GM18520 (cell line): ENCODE measurements around the gene SCUBE3.

Experiments
- ATAC-seq: cut with Tn5 transposase; IDR thresholded peaks from one replicate; pipeline ENCODE4 v1.9.1; 2021; ENCODE audit not compliant: unreplicated experiment

Gene SCUBE3

GRCh38 chr6:35213824-35214756 is at the start of gene SCUBE3:
Gene SCUBE3 (plus strand): TSS chr6:35213956. CDS start chr6:35214419, 463 bp downstream.
- ATAC-seq: no peak

GRCh38 chr6:35164277-35164676 is 49.5 kb upstream of the SCUBE3 start:
- no peak for ATAC-seq

GRCh38 chr6:35164868-35165267 is 48.9 kb upstream of the SCUBE3 start:
- no peak for ATAC-seq

- no peak for ATAC-seq
Observed at GRCh38 chr6:35165630-35166071, 48.1 kb upstream of the SCUBE3 start.

DNA sequence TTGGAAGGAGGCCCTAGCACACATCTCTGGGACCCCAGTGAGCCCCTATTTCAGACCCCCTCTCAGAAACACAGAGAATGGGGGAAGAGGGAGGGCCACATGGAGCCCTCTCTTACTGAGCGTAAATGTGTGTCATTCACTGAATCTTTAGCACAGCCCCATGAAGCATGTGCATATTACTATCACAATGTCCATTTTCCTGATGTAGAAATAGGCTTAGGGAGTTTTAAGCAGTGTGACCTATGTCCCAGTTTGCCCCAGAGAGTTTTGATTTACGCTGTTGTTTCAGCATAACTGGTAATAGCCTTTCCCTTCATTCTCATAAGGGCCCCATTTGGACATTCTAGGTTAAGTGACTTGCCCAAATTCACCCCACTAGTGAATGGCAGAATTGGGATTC is 47.6 kb upstream of the SCUBE3 start:
- no peak for ATAC-seq

DNA sequence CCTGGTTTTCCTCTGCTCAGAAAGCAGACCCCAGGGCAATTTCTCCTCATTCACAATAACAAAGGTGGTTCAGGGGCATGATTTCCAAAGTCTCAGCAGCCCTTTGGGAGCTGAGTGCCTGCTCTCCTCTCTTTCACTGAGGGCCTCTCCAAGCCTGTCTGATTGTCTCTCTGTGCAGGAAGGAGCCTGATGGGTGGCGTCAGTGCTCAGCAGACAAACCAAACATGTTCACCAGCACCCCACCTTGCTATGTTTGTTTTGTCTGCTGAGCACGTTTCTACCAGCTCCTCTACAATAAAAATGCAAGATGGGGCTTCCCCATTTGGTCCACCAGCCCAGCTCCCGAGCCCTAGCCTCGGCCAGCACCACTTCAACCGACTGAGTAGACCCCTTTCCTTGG is 47.2 kb upstream of the SCUBE3 start:
- no peak for ATAC-seq

GRCh38 chr6:35167505-35167904 is 46.3 kb upstream of the SCUBE3 start:
- ATAC-seq: no peak

DNA sequence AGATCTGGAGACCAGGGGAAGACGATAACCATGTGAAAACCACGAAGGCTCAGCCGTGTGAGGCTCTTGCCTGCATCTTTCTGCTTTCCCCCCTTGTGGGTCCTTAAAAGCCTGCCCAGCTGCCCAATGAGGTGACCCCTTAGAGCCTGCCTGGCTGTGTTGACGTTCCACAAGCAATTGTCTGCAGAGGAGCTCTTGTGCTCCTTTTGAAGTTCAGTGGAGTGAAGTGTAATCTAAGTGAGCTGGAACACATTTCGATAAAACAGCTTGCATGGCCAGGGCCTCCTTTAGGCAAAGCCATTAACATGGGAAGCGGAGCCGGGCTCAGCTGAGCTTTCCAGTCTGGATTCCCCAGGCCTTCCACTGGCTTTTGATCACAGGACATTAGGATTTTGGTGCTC is 45.3 kb upstream of the SCUBE3 start:
- ATAC-seq: no peak

DNA sequence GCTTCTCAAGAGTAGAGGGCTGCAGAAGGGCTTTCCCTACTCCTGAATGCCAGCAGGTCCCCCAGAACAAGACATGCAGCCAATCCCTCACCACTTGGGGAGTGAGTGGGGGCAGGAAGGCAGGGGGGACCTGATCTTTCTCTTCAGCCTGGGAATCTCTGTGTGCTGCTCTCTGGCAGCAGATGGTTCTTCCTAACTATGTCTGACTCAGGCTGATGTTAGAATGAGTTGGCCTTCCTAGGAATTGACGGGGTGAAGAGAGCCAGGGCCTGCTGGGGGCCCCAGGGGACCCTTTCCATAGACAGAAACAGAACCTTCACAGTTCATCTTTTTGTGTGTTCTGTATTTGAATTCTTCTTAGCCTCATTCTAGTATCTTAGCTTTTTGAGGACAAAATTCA is 43.6 kb upstream of the SCUBE3 start:
- no peak for ATAC-seq

DNA sequence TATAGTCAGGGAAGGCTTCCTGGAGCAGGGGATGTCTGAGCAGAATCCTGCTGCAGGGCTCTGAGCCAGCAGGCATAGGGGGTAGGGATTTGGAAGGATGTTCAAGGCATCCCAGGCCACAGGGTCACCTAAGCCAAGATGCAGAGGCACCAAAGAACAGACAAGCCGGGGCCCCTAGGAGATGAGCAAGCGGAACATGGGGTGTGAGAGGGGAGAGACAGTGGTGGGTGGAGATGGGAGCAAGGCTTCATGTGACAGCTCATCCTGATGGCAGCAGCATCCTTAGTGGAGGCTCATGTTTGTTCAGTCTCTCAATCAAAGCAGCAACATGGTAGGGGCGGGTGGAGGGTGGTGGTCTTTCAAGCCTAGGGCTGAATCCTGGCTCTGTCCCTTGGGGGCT is 42.9 kb upstream of the SCUBE3 start:
- no peak for ATAC-seq

DNA sequence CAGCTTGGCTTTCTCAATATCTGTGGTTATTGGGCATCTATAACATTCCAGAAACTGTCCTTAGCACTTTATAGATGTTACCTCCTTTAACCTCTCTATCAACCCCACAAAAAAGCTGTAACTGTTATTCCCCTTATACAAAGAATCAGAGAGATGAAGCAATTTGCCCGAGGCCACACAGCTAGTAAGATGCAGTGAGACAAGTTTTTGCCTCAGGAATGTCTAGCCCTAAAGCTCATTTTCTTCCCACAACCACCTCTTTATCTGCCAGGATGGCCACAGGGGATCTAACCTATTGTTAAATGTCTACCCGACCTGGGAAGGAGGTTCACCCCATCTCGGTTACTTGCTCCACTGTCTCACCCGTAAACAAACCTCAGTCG is 40.7 kb upstream of the SCUBE3 start:
- no peak for ATAC-seq

- ATAC-seq: no peak
Observed at GRCh38 chr6:35173427-35174087, 40.2 kb upstream of the SCUBE3 start.

DNA sequence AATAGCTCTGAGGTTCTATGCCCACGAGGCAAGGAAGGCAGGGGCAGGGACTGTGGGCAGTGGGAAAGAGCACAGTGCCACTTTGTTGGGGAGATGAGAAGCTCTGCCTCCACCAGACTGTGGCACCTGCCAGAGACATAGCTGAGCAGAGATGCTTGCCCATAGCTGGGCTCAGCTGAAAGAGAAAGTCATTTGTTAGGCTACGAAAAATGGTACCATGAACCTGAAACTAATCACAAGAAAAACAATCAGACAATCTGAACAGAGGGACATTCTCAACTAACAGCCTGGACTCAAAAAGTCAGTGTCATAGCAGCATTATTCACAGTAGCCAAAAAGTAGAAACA is 39.7 kb upstream of the SCUBE3 start:
- no peak for ATAC-seq

DNA sequence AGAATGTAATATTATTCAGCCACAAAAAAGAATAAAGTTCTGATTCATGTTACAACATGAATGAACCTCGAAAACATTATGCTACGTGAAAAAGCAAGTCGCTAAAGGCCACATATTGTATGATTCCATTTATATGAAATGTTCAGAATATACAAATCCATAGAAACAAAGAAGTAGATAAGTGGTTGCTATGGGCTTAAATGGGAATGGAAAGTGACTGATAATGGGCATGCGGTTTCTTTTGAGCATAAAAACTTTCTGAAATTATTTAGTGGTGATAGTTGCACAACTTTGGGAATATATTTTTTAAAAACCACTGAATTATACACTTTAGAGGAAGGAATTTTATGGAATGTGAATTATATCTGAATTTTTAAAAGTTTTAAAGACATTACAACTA is 39.3 kb upstream of the SCUBE3 start:
- no peak for ATAC-seq

- ATAC-seq: no peak
Observed at GRCh38 chr6:35176301-35177024, 37.3 kb upstream of the SCUBE3 start.

- no peak for ATAC-seq
Observed at GRCh38 chr6:35177157-35177556, 36.6 kb upstream of the SCUBE3 start.

- no peak for ATAC-seq
Observed at GRCh38 chr6:35177596-35177995, 36.2 kb upstream of the SCUBE3 start.

GRCh38 chr6:35178012-35178411 is 35.7 kb upstream of the SCUBE3 start:
- no peak for ATAC-seq

GRCh38 chr6:35178932-35179832 is 34.6 kb upstream of the SCUBE3 start:
- no peak for ATAC-seq

- no peak for ATAC-seq
Observed at GRCh38 chr6:35179901-35180535, 33.7 kb upstream of the SCUBE3 start.
